GM23248 (cell line): ENCODE results near the gene CYBB. TPM values are rescaled to one million over a fixed set of nuclear protein-coding genes. Genes with fewer than 3 reads are reported as not detected.

ENCODE experiments used
- DNase-seq: peaks from one replicate; pipeline ENCODE4 v3.0.0-alpha.2; 2015
- H2AFZ ChIP-seq: fragments of 200-600 bp; sonication (generic); 2 replicates; pipeline ENCODE4 v1.6.1; 2016; ENCODE audit warnings: antibody characterized with exemption
- H3F3A ChIP-seq: fragments of 200-600 bp; sonication (generic); 2 replicates; pipeline ENCODE4 v1.6.1; 2016; ENCODE audit warnings: mild to moderate bottlenecking, antibody characterized with exemption, mixed run types; ENCODE audit not compliant: insufficient read depth
- H3K27ac ChIP-seq: fragments of 200-600 bp; sonication (generic); 2 replicates; pipeline ENCODE4 v1.5.1; 2016; ENCODE audit warnings: mild to moderate bottlenecking
- H3K27me3 ChIP-seq: fragments of 200-600 bp; sonication (generic); replicated peaks from 2 replicates; pipeline ENCODE4 v1.6.1; 2016; ENCODE audit warnings: mild to moderate bottlenecking; ENCODE audit not compliant: insufficient read depth
- H3K36me3 ChIP-seq: fragments of 200-600 bp; sonication (generic); 2 replicates; pipeline ENCODE4 v1.6.1; 2016; ENCODE audit warnings: low read depth, mild to moderate bottlenecking
- H3K4me1 ChIP-seq: fragments of 200-600 bp; sonication (generic); 2 replicates; pipeline ENCODE4 v1.6.1; 2016; ENCODE audit warnings: mild to moderate bottlenecking; ENCODE audit not compliant: insufficient read depth
- H3K4me2 ChIP-seq: fragments of 200-600 bp; sonication (generic); one replicate; pipeline ENCODE4 v1.6.1; 2016; ENCODE audit warnings: mild to moderate bottlenecking; ENCODE audit not compliant: unreplicated experiment
- H3K4me3 ChIP-seq: fragments of 200-600 bp; sonication (generic); 2 replicates; pipeline ENCODE4 v1.5.1; 2016; ENCODE audit warnings: mild to moderate bottlenecking
- H3K79me2 ChIP-seq: fragments of 200-600 bp; sonication (generic); 2 replicates; pipeline ENCODE4 v1.6.1; 2016; ENCODE audit warnings: mild to moderate bottlenecking; ENCODE audit not compliant: insufficient read depth
- H3K9ac ChIP-seq: fragments of 200-600 bp; sonication (generic); 2 replicates; pipeline ENCODE4 v1.6.1; 2016; ENCODE audit warnings: mild to moderate bottlenecking
- H3K9me2 ChIP-seq: fragments of 200-600 bp; sonication (generic); 2 replicates; pipeline ENCODE4 v1.6.1; 2016; ENCODE audit warnings: mixed run types, mild to moderate bottlenecking, moderate library complexity; ENCODE audit not compliant: insufficient read depth
- H3K9me3 ChIP-seq: fragments of 200-600 bp; sonication (generic); one replicate; pipeline ENCODE4 v1.6.1; 2017; ENCODE audit warnings: low read depth
- H4K20me1 ChIP-seq: fragments of 200-600 bp; sonication (generic); 2 replicates; pipeline ENCODE4 v1.6.0; 2016; ENCODE audit not compliant: insufficient read depth
- EZH2 ChIP-seq: fragments of 200-600 bp; sonication (generic); IDR thresholded peaks from 2 replicates; pipeline ENCODE4 v1.6.1; 2018; ENCODE audit warnings: antibody characterized with exemption, mild to moderate bottlenecking; ENCODE audit not compliant: insufficient read depth, poor library complexity, severe bottlenecking
- EZH2phosphoT487 ChIP-seq: fragments of 200-600 bp; sonication (generic); IDR thresholded peaks from 2 replicates; pipeline ENCODE4 v1.6.1; 2018; ENCODE audit warnings: antibody characterized with exemption, moderate library complexity, mild to moderate bottlenecking, low read depth; ENCODE audit not compliant: insufficient read depth
- WGBS, 2 experiments: methylation state at CpG; one replicate each; pipeline ENCODE4 v1.1.6; 2015 to 2017; ENCODE audit warnings: low lambda C conversion rate in 2 of 2, low coverage in 1 of 2; ENCODE audit errors: missing lambda C conversion rate in 2 of 2; 5-methylcytosine and 5-hydroxymethylcytosine counted together
- in situ Hi-C: fragments of 300-500 bp; cut with MboI; formaldehyde crosslinking; loops from 2 replicates; pipeline ENCODE4 v1.15.0; 2020
- polyA plus RNA-seq: library from polyadenylated mRNA; unstranded; fragments of >200 nt; fragmentation: Nextera tagmentation; extraction: Ambion mirVana; gene quantifications from 2 replicates; pipeline ENCODE4 v1.2.1, GENCODE V29; 2016
- total RNA-seq: library from RNA; depleted of rRNA; stranded (reverse); fragments of >200 nt; shearing (Covaris generic); gene quantifications from 2 replicates; pipeline ENCODE4 v1.2.3, GENCODE V29; 2014

Gene CYBB
- total and polyA plus RNA-seq, 2 experiments from 2014 or later, result not detected

DNA sequence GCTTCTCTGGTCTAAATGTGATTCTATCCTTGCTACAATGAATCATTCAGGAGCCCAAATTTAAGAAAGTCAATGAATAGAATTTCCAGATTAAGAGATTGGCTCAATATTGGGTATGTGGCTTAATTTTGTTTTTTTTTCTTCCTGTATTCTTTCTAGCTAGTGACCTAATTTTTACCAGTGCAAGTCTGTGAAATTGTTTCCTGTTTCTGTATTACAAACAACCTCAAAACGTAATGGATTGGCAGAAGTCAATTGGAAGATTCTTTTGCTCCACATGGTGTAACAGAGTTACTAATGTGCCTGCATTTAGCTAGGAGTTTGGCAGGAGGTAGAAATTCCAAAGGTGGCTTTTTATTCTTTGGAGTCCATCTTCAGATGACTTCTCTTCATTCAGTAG is 49.9 kb downstream of the CYBB start:
- no peak for TF ChIP-seq EZH2phosphoT487
- no peak for TF ChIP-seq EZH2
- H3K9me3 ChIP-seq, result no peaks in the 10 kb centered on the region
- no peak overlapping the region for H3K4me2 ChIP-seq
- no peak overlapping the region for H2AFZ ChIP-seq
- H3K36me3 ChIP-seq, result no peaks in the 10 kb centered on the region
- DNase-seq, result no peak
- H3K79me2 ChIP-seq, result no peaks in the 10 kb centered on the region
- WGBS, 2 experiments, result 27 to 47% methylated on average over 1 of the region's 1 CpG
- H3K9ac ChIP-seq, result no peak overlapping the region
- no peaks in the 10 kb centered on the region for H3K4me1 ChIP-seq
- no peaks in the 10 kb centered on the region for H3K27me3 ChIP-seq
- no peak overlapping the region for H3K4me3 ChIP-seq
- H4K20me1 ChIP-seq, result no peaks in the 10 kb centered on the region
- H3F3A ChIP-seq, result no peaks in the 10 kb centered on the region
- no peaks in the 10 kb centered on the region for H3K9me2 ChIP-seq
- in situ Hi-C loops, result no loop called here
- H3K27ac ChIP-seq, result no peak overlapping the region

DNA sequence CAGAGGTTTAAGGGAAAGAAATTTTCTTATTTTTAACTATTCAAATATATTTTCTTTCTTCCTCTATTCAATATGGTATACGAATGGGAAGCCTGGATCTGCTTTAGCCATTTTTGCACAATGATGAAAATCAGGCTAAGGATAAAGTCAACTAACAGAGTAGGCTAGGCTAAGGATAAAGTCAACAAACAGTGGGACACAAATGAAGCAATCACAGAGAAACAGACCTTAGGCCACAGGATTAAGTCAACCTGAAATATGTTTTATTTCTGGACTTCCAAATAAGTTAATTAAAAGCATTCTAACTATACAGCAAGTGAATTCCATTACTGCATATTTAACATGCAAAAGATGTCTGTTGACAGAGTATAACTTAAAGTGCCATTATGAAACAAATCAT is 50.5 kb downstream of the CYBB start:
- DNase-seq, result no peak
- WGBS, 2 experiments, result 70 to 71% methylated on average over 1 of the region's 1 CpG
- H3K9me2 ChIP-seq, result no peaks in the 10 kb centered on the region

DNA sequence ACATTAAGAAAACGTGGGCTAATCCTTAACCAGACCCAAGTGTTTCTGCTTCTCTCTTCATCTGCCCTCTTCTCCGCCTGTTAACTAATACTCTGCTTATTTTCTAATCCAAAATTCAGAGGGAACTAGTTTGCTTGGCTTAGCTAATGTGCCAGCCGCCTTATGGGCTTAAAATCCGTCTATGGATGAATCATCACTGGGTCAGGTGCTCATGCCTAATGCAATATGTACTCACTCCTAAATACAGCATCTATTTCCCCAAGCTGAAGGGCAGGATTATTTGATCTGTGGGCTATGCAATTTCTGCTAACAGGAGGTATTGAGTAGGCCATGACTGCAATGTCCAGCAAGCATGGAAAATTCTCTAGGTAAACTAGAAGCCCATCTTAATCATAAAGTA is 55.1 kb downstream of the CYBB start:
- Histone ChIP-seq H3K9me2 (no peaks in the 10 kb centered on the region), H2AFZ (no peak overlapping the region), H3K9ac (no peak overlapping the region), H3K4me1 (no peaks in the 10 kb centered on the region), H3K27me3 (no peaks in the 10 kb centered on the region), H3K4me3 (no peak overlapping the region), H3F3A (no peaks in the 10 kb centered on the region), H3K4me2 (no peak overlapping the region), H3K9me3 (no peaks in the 10 kb centered on the region), H3K27ac (no peak overlapping the region), H3K36me3 (no peaks in the 10 kb centered on the region), H4K20me1 (no peaks in the 10 kb centered on the region), H3K79me2 (no peaks in the 10 kb centered on the region)
- in situ Hi-C loops, result no loop called here
- 95 to 98% methylated on average over 4 of the region's 4 CpGs for WGBS, 2 experiments
- TF ChIP-seq EZH2phosphoT487, result no peak
- no peak for TF ChIP-seq EZH2
- no peak for DNase-seq

More for the DNA sequence above, 50.5 kb downstream of the CYBB start:
- TF ChIP-seq EZH2 (no peak), EZH2phosphoT487 (no peak)
- in situ Hi-C loops, result no loop called here
- no peak overlapping the region for H3K4me3 ChIP-seq
- H3K9me3 ChIP-seq, result no peaks in the 10 kb centered on the region
- H3K27me3 ChIP-seq, result no peaks in the 10 kb centered on the region
- H3K27ac ChIP-seq, result no peak overlapping the region
- no peaks in the 10 kb centered on the region for H3K4me1 ChIP-seq
- H3K36me3 ChIP-seq, result no peaks in the 10 kb centered on the region
- H3K79me2 ChIP-seq, result no peaks in the 10 kb centered on the region
- no peak overlapping the region for H3K4me2 ChIP-seq
- H4K20me1 ChIP-seq, result no peaks in the 10 kb centered on the region
- H2AFZ ChIP-seq, result no peak overlapping the region
- no peaks in the 10 kb centered on the region for H3F3A ChIP-seq
- no peak overlapping the region for H3K9ac ChIP-seq

DNA sequence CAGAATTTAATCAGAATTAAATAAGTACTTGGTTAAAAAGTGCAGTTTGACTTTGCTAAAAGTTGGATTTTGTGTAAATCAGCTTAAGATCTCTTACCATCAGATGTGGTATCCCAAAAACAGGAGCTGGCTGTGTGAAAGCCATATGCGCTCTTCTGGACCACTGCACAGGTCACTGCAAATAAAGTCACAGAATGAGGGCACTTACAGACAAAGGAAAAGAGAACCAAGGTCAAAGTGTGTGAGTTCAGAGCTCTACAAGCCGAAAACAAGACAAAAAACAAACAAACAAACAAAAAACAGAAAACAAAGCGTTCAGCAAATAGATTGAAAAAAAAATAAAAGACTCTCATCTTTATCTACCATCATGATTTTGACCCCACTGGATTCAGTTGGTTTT is 61.1 kb downstream of the CYBB start:
- Histone ChIP-seq H3K27ac (no peak overlapping the region), H3K4me2 (no peak overlapping the region), H3K36me3 (no peaks in the 10 kb centered on the region), H2AFZ (no peak overlapping the region), H3K9me2 (no peaks in the 10 kb centered on the region), H3F3A (no peaks in the 10 kb centered on the region), H3K9ac (no peak overlapping the region), H3K4me1 (no peaks in the 10 kb centered on the region), H3K79me2 (no peaks in the 10 kb centered on the region), H3K9me3 (no peaks in the 10 kb centered on the region), H3K4me3 (no peak overlapping the region), H4K20me1 (no peaks in the 10 kb centered on the region), H3K27me3 (no peaks in the 10 kb centered on the region)
- DNase-seq, result no peak
- in situ Hi-C loops, result no loop called here
- no peak for TF ChIP-seq EZH2
- TF ChIP-seq EZH2phosphoT487, result no peak
- 90 to 98% methylated on average over 3 of the region's 3 CpGs for WGBS, 2 experiments

DNA sequence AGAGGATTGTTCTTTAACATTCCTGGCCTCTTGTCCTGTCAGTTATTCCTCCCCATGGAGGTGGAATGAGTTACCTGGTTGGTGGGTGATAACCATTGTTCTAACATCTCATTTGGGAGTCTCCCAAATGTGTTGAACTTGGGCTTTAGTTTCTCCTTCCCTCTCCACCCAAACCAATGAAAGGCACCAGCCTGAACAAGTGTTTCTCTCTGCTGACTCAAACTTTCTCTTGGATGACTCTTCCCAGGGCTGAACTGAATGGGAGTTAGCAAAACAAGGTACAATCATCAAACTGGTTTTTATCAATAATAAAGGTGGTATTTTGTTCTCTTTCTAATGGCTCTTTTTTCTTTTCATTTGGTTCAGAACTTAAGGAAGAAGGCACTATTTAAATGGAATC is 64.8 kb downstream of the CYBB start:
- H3K27me3 ChIP-seq, result no peaks in the 10 kb centered on the region
- no peak overlapping the region for H3K27ac ChIP-seq
- no peaks in the 10 kb centered on the region for H3K79me2 ChIP-seq
- TF ChIP-seq EZH2phosphoT487 (no peak), EZH2 (no peak)
- no peaks in the 10 kb centered on the region for H3K9me3 ChIP-seq
- no peaks in the 10 kb centered on the region for H3K36me3 ChIP-seq
- H3F3A ChIP-seq, result no peaks in the 10 kb centered on the region
- H3K4me2 ChIP-seq, result no peak overlapping the region
- no peaks in the 10 kb centered on the region for H4K20me1 ChIP-seq
- no peak for DNase-seq
- in situ Hi-C loops, result no loop called here
- no peak overlapping the region for H3K9ac ChIP-seq
- H3K4me1 ChIP-seq, result 0 out of 2 replicates have a peak, but pooled peaks cover 3% of the 10 kb centered on the region
- no peaks in the 10 kb centered on the region for H3K9me2 ChIP-seq
- no peak overlapping the region for H2AFZ ChIP-seq
- H3K4me3 ChIP-seq, result no peak overlapping the region
